ENCODE results near the gene EPX.

EPX gene

GRCh38 chr17:58229384-58229783 is 36.9 kb downstream of the EPX start:
- DNase-seq (ENCODE audit: low spot score), result no peak

- no peak for DNase-seq (ENCODE audit: low spot score)
Measured at GRCh38 chr17:58229881-58230280, 37.4 kb downstream of the EPX start.

- DNase-seq (ENCODE audit: low spot score), result no peak
Measured at GRCh38 chr17:58231641-58232040, 39.1 kb downstream of the EPX start.

DNA sequence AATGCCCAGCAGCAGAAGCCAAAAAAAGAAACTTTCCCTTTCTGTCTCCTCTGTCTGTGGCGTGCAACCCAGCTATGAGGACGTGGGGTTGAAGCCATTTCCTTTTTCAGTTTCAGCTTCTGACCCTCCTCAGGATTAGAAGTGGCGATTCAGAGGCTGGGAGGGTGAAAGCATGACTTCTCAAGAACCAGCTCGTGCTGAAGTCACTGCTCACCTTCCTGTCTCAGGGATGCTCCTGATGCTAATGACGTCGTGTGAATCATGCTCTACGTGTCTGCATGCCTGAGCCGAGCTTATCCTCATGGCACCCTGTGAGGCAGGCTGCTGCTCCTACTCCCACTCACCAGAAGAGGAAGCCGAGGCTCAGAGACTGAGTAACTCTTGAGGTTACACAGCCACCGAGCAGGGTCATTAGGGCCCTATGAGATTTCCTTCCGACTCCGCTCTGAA is 40.2 kb downstream of the EPX start:
- DNase-seq (ENCODE audit: low spot score), result no peak

DNA sequence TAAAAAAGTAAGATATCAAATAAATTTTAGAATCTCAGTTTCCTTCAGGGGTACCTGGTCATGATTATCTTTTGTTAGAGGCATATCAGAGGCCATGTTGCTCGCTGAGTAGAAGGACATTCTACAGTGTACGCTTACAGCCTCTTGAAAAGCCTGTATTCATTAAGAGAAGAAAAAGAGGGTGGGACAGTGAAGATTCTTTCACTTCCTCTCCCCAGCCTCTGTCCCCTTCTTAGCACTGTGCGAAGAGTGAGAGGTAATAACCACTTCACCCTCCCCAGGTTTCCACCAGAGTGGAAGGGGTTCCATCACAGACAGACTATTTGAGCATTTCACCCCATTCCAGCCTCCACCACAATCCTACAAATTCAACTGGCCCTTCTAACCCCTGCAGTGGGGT is 41.0 kb downstream of the EPX start:
- no peak for DNase-seq (ENCODE audit: low spot score)

DNA sequence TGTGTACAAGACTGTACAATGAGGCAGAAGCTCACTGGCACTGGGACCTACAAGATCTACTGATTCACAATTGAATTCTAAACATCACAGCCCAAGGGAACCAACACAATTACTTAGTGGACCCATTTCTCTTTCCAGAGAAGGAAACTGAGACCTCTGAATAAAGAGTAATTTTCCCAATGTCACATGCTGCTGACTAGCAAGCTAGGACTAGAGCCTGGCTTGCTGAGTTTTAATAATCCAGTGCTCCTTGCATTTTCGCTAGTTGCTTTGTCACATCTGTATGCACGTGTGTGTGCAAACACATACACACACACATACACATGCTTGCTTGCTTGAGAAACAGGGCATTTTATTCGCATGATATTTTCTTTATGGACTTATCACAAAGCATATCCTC is 42.0 kb downstream of the EPX start:
- no peak for DNase-seq (ENCODE audit: low spot score)

DNA sequence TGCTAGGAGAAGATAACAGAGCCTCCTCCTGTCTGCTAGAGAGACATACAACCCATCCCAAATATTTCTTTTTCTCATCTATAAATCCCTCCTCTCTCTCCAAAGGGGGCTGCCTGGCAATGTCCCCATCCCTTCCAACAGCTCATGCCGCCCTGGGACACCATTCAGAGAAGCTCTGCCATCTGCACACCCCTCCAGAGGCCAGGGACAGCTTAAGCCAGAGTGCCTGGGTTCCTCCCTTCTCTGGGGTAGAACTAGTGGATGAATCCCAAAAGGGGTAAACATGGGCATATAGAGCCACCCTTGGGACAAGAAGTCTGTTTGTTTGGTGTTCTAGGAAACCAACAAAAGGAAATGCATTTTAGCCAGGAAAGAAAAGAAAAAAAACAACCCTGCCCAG is 43.3 kb downstream of the EPX start:
- no peak for DNase-seq (ENCODE audit: low spot score)

DNA sequence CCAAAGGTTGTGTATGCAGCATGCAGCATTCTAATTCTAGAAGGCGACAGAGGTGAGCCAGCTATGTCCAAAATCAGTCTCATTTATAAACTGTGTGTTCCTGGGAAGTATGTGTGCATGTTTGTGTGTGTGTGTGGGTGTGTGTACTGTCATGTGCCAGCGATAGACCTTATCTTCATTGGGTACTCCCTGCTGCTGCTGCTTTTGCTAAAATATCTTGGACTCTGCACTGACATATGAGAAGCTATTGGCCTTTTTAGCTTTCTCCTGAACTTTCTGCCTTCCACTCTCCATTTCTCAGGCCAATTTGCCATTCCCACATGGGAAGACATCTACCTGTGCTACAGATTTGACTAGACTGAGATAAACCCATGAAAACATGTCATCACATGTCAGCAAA is 43.9 kb downstream of the EPX start:
- no peak for DNase-seq (ENCODE audit: low spot score)

GRCh38 chr17:58238147-58238634 is 45.7 kb downstream of the EPX start, which contains the start of gene LPO:
TSS of gene LPO (plus strand) at chr17:58238584. CDS start at chr17:58242980, 4,396 bp downstream.
- no peak for DNase-seq (ENCODE audit: low spot score)

DNA sequence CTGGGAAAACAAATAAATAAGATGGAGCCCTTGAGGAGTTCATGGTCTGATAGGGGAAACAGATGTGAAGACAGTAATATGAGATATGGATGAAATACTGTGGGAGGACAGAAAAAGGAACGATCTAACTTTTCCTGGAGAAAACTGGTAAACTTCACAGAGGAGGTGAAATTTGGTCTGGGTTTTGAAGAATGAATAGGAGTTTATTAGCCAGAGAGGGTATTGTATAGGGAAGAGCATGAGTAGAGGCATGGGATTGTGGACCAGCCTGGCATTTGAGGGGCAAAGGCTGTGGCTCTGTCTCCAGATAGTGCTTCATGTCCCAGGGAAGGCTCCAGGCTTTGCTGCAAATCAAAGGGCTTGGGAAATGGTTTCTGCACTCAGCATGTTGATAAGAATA is 47.5 kb downstream of the EPX start:
- no peak for DNase-seq (ENCODE audit: low spot score)

DNA sequence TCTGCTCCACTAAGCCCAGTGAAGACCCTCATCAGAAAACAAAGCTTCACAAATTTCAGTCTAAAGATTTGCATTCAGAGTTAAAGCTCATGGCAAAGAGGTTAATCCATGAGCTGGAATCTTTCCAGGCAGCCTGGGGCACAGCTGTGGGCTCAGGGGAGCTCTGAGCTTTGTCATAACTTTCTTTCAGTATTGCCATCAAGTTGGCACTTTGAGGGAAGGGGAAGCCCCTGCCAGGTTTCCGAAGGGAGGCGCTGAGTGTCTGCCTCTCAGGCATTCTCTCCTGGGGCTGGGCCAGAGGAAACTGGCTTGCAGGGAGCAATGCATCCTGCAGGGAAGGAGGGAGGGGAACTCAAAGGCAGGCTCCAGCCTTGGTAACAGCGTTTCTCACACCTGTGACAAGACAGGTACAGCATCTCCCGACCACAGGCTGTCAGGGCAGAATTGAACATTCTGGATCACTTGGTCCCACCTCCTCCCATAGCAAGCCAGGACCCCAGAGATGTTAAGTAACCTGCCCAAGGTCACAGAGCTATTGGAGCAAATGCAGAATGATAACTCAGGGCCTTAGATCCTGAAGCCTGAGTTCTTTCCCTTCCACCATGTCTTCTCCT is 49.8 kb downstream of the EPX start:
- DNase-seq (ENCODE audit: low spot score), result no peak

DNA sequence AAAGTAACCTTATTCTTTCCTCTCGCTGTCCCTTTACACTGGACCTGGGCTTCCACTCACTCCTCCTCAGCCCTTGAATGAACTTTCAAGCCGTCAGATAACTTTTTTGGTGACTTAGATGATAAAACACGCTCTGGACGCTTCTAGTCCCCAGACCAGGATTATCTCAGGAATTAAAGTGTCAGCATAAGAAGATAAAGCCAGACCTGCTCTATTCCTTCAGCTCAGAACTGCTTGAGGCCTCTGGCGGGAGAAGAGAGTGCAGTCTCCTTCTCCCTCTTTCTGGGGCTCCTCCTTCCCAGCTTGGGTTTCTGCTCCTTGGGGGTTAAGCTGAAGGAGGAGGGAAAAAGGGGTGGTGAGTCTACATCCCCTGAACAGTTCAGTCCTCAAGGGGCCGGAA is 52.4 kb downstream of the EPX start:
- DNase-seq (ENCODE audit: low spot score), result no peak

- DNase-seq (ENCODE audit: low spot score), result no peak
Measured at GRCh38 chr17:58245428-58246103, 53.0 kb downstream of the EPX start.

DNA sequence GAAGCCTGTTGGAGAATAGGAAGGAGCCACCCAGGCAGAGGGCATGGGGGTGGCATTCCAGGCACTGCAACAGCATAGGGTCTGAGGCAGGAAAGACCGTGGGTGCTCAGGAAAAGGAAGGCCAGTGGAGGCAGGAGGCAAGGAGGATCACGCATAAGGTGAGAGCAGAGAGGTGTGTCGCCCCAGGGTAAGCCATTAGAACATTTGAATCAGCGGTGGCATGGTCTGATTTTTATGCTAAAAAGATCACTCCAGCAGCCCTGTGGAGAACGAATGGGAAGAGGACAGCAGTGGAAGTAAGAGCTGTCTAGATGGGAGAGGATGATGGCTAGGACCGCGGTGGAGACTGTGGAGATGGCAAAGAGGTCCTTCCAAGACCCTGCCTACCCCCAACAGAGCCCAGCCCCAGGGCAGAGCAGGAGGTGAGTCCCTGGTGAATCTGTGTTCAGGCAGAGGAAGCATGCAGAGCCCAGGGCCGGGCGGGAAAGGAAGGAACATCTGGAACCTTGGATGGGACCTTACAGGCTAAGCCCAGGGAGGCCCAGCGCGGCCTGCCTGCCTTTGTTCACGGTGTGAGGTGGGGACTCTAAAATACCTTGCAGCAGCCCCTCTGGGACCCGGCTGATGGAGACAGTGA is 53.7 kb downstream of the EPX start:
- DNase-seq (ENCODE audit: low spot score), result no peak

GRCh38 chr17:58246781-58247180 is 54.3 kb downstream of the EPX start:
- no peak for DNase-seq (ENCODE audit: low spot score)

- DNase-seq (ENCODE audit: low spot score), result no peak
Measured at GRCh38 chr17:58247511-58248363, 55.2 kb downstream of the EPX start.

DNA sequence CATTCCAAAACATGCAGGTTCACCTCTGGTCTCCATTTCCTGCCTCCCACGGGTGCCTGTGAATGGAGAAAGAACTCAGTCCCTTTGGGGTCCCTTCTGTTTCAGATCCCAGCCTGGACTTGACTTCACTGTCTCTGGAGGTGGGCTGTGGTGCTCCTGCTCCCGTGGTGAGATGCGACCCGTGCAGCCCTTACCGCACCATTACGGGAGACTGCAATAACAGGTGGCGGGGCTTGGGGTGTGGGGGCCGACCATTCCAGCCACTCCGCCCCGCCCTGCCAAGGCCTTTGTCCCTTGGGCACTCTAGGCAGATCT is 56.4 kb downstream of the EPX start:
- no peak for DNase-seq (ENCODE audit: low spot score)

- peak; percentile 47 for DNase-seq (ENCODE audit: low spot score)
Measured at GRCh38 chr17:58249270-58250133, 57.0 kb downstream of the EPX start.

GRCh38 chr17:58250344-58251011 is 58.0 kb downstream of the EPX start:
- no peak for DNase-seq (ENCODE audit: low spot score)

- DNase-seq (ENCODE audit: low spot score), result no peak
Measured at GRCh38 chr17:58252141-58252540, 59.6 kb downstream of the EPX start.

DNA sequence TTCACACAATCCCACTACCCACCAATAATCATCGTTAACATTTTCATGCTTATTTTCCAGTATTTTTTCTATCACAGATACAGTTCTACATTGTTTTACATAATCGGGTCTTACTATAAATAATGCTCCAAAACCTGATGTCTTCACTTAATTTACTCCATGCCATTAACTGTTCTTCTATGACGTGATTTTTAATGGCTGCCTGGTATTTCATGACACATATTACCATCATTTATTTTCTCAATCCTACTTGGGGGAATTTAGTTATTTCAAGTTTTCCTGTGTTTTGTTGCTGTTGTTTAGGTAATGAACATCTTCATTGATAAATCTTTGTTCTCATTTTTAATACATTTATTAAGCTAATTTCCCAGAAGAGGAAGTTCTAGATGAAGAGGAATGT is 60.6 kb downstream of the EPX start:
- no peak for DNase-seq (ENCODE audit: low spot score)
